ENCODE results near the gene LRP6. TPM values are rescaled to one million over a fixed set of nuclear protein-coding genes. Genes with fewer than 3 reads are reported as not detected.

The LRP6 gene
- total and polyA plus RNA-seq, 2 of the 13 experiments (the other 11 are each of a cell fraction or from before 2014, with no cell fraction given), result 33.8 to 42.0 TPM

- TF ChIP-seq SNAPC2 (CRISPR knock-in tag; IDR thresholded peaks at IDR 0.05) (no peak), MAX (IDR thresholded peaks at IDR 0.05) (peak; percentile 71), ZNF747 (CRISPR knock-in tag; IDR thresholded peaks at IDR 0.05; ENCODE audit: borderline replicate concordance) (no peak), ZFY (CRISPR knock-in tag; IDR thresholded peaks at IDR 0.05) (peak; percentile 42), ESRRA (CRISPR knock-in tag; IDR thresholded peaks at IDR 0.05; ENCODE audit: low read depth) (no peak), ARID3A (IDR thresholded peaks at IDR 0.05; ENCODE audit: low read depth, low read length) (no peak), ZKSCAN5 (CRISPR knock-in tag; IDR thresholded peaks at IDR 0.05) (no peak), CCAR2 (optimal IDR thresholded peaks at IDR 0.05; ENCODE audit: low read depth, low read length) (no peak), FOXM1 (CRISPR knock-in tag; IDR thresholded peaks at IDR 0.05) (no peak), HNF4G (IDR thresholded peaks at IDR 0.05; ENCODE audit: borderline replicate concordance, low read depth, low read length) (no peak), HNF4G (CRISPR knock-in tag; IDR thresholded peaks at IDR 0.05; ENCODE audit: borderline replicate concordance, low read depth) (no peak), STAG1 (CRISPR knock-in tag; IDR thresholded peaks at IDR 0.05) (peak; percentile 24), RXRA (CRISPR knock-in tag; IDR thresholded peaks at IDR 0.05) (no peak), ZNF740 (CRISPR knock-in tag; IDR thresholded peaks at IDR 0.05) (no peak), ZNF12 (CRISPR knock-in tag; IDR thresholded peaks at IDR 0.05) (0 out of 2 replicates have a peak, but pooled peaks have one; percentile 16), ZNF160 (CRISPR knock-in tag; IDR thresholded peaks at IDR 0.05) (0 out of 2 replicates have a peak, but pooled peaks have one; percentile 22), EZH2 (conservative IDR thresholded peaks at IDR 0.05; ENCODE audit: low read depth, low read length) (no peak), E2F2 (CRISPR knock-in tag; IDR thresholded peaks at IDR 0.05; ENCODE audit: borderline replicate concordance) (no peak), GATAD2A (CRISPR knock-in tag; IDR thresholded peaks at IDR 0.05) (peak; percentile 31; the same call in 1 of the 2 replicates), AKAP8 (CRISPR knock-in tag; IDR thresholded peaks at IDR 0.05) (no peak), NR2F6 (IDR thresholded peaks at IDR 0.05) (no peak), NR2F6 (CRISPR knock-in tag; IDR thresholded peaks at IDR 0.05) (no peak), ZSCAN5A (CRISPR knock-in tag; IDR thresholded peaks at IDR 0.05; ENCODE audit: borderline replicate concordance) (no peak), SMC3 (IDR thresholded peaks at IDR 0.05; ENCODE audit: low read length) (no peak), ZMAT3 (CRISPR knock-in tag; conservative IDR thresholded peaks at IDR 0.05) (peak; percentile 53; the same call in 1 of the 2 replicates), CREB1 (IDR thresholded peaks at IDR 0.05) (peak; percentile 14; the same call in 1 of the 2 replicates), CREB1 (CRISPR knock-in tag; IDR thresholded peaks at IDR 0.05) (no peak), MTERF4 (CRISPR knock-in tag; IDR thresholded peaks at IDR 0.05) (no peak), RXRB (CRISPR knock-in tag; IDR thresholded peaks at IDR 0.05; ENCODE audit: borderline replicate concordance) (no peak)
These were observed 9.0 kb upstream of the LRP6 start (continued) for GRCh38 chr12:12275874-12276273.

All from HepG2 (cell line).